ENCODE data around the gene NRGN. TPM values are rescaled to one million over a fixed set of nuclear protein-coding genes. Genes with fewer than 3 reads are reported as not detected.

NRGN gene
- total and polyA plus RNA-seq, 10 of the 15 experiments (the other 5 are each of a cell fraction or from before 2014, with no cell fraction given), result 0.36 to 3.2 (median 1.1) TPM; not detected in 2

- Histone ChIP-seq H3K9me3 (replicated peaks; ENCODE audit: control insufficient read depth, insufficient read depth, low read length) (no peaks in the 10 kb centered on the region), H3K4me3 (no peak overlapping the region), H3K79me2 (ENCODE audit: control insufficient read depth, insufficient read depth, low read length) (no peaks in the 10 kb centered on the region), H3K27me3 (replicated peaks in 1 of 2; ENCODE audit: control insufficient read depth in 2 of 2, insufficient read depth in 2 of 2, low read length in 1 of 2) (peaks cover 0 to 10% of the 10 kb centered on the region in 2 experiments; a peak in 1 of 4 replicates), H3K4me2 (ENCODE audit: control insufficient read depth, insufficient read depth) (no peak overlapping the region), H3K9ac (ENCODE audit: control insufficient read depth, insufficient read depth, low read length) (no peak overlapping the region), H3K36me3 (ENCODE audit: control insufficient read depth in 2 of 2, insufficient read depth in 2 of 2, low read length in 1 of 2) (no peaks in the 10 kb centered on the region), H4K20me1 (ENCODE audit: control insufficient read depth, insufficient read depth) (no peaks in the 10 kb centered on the region), H3K4me1 (ENCODE audit: control insufficient read depth, insufficient read depth, low read length) (peaks cover 7% of the 10 kb centered on the region), H3K27ac (ENCODE audit: control insufficient read depth, insufficient read depth) (no peak overlapping the region), H2AFZ (ENCODE audit: control insufficient read depth, low read depth, low read length) (no peak overlapping the region)
- ChIA-PET SMC1A (ENCODE audit: uncharacterized antibody, unreplicated experiment) (interaction anchor here (1.0 kb wide), 1 partner anchor 41 kb away, joined by 3 read pairs; no protein-coding TSS in a partner anchor), RAD21 (ENCODE audit: unreplicated experiment) (no interaction called here), CTCF (interaction anchor here (1.7 to 2.0 kb wide), 2 partner anchors 18 to 72 kb away, joined by 3 to 5 read pairs; partner anchors contain the start of gene NRGN), POLR2A (no interaction called here)
- intact Hi-C loops (cut with micrococcal nuclease; ENCODE audit: unreplicated experiment) (no loop called here), in situ Hi-C loops (cut with MboI) (no loop called here)
- TF ChIP-seq CUX1 (IDR thresholded peaks at IDR 0.05; ENCODE audit: insufficient replicate concordance, low read depth, low read length) (no peak), SRF (IDR thresholded peaks at IDR 0.05; ENCODE audit: low read depth in 2 of 2, low read length in 2 of 2) (no peak), NFIC (IDR thresholded peaks at IDR 0.05; ENCODE audit: low read depth, low read length) (no peak), RELB (IDR thresholded peaks at IDR 0.05; ENCODE audit: low read depth) (no peak), ZBTB40 (IDR thresholded peaks at IDR 0.05; ENCODE audit: borderline replicate concordance) (no peak), EP300 (IDR thresholded peaks at IDR 0.05; ENCODE audit: borderline replicate concordance in 1 of 2, control insufficient read depth in 1 of 2, low read depth in 2 of 2, low read length in 2 of 2) (no peak), SUPT20H (IDR thresholded peaks at IDR 0.05; ENCODE audit: borderline replicate concordance, control insufficient read depth, low read depth, low read length) (no peak)
- ATAC-seq, result no peak
- 0% methylated on average over 6 of the region's 6 CpGs for WGBS (ENCODE audit: insufficient coverage, insufficient replicate concordance, low lambda C conversion rate, missing lambda C conversion rate)
- no TSS peak for BruUV-seq (replicated peaks)
- FAIRE-seq, result no peak
- no peak for DNase-seq (ENCODE audit: low read depth, low spot score)
These were observed 17.6 kb upstream of the NRGN start for GRCh38 chr11:124722176-124722575.

Data from GM12878 (cell line).